Measurements from ENCODE around the gene PRKAR1B.

- TF ChIP-seq, protein P1, sequence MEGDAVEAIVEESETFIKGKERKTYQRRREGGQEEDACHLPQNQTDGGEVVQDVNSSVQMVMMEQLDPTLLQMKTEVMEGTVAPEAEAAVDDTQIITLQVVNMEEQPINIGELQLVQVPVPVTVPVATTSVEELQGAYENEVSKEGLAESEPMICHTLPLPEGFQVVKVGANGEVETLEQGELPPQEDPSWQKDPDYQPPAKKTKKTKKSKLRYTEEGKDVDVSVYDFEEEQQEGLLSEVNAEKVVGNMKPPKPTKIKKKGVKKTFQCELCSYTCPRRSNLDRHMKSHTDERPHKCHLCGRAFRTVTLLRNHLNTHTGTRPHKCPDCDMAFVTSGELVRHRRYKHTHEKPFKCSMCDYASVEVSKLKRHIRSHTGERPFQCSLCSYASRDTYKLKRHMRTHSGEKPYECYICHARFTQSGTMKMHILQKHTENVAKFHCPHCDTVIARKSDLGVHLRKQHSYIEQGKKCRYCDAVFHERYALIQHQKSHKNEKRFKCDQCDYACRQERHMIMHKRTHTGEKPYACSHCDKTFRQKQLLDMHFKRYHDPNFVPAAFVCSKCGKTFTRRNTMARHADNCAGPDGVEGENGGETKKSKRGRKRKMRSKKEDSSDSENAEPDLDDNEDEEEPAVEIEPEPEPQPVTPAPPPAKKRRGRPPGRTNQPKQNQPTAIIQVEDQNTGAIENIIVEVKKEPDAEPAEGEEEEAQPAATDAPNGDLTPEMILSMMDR (IDR thresholded peaks at IDR 0.05), result no peak
- TF ChIP-seq POLR2A (IDR thresholded peaks at IDR 0.05), result no peak
Measured at GRCh38 chr7:754531-755412, 27.7 kb upstream of the PRKAR1B start.
